HEK293 (cell line): ENCODE measurements around the gene DCTN4.

Experiments
- CTCF ChIA-PET: fragments of 350-600 bp; formaldehyde crosslinking; extraction: SDS; loops from one replicate; lab custom pipeline; 2021; ENCODE audit warnings: antibody characterized with exemption; lab: Yijun Ruan, JAX
- POLR2A ChIA-PET: fragments of 300-600 bp; formaldehyde crosslinking; extraction: SDS; loops from one replicate; lab custom pipeline; 2020; ENCODE audit warnings: antibody characterized with exemption, inconsistent platforms; lab: Yijun Ruan, JAX
- H3K27ac ChIP-seq: fragments of 200-500 bp; sonication (Bioruptor generic); 2 replicates; pipeline ENCODE4 v1.5.1; 2014; ENCODE audit warnings: low read depth, low read length, control low read depth, inconsistent platforms; ENCODE audit errors: extremely low read depth
- H3K36me3 ChIP-seq, 2 experiments: fragments of 200-500 bp in 1 of 2; sonication (Bioruptor generic) in 1 of 2; 1 replicate in 1 of 2; 2 replicates in 1 of 2; pipeline ENCODE4 v1.5.1; 2014 to 2017; ENCODE audit warnings: inconsistent platforms in 2 of 2, low read length in 2 of 2; ENCODE audit not compliant: control insufficient read depth in 2 of 2, insufficient read depth in 1 of 2
- H3K4me1 ChIP-seq: fragments of 200-500 bp; sonication (Bioruptor generic); 2 replicates; pipeline ENCODE4 v1.5.1; 2014; ENCODE audit warnings: mild to moderate bottlenecking, low read length, inconsistent platforms; ENCODE audit not compliant: control insufficient read depth, insufficient read depth
- H3K4me3 ChIP-seq: 2 replicates; pipeline ENCODE4 v1.5.1; 2011; ENCODE audit warnings: low read depth, mild to moderate bottlenecking, control low read depth, low read length, moderate library complexity
- H3K9me3 ChIP-seq: fragments of 200-500 bp; sonication (Bioruptor generic); 2 replicates; pipeline ENCODE4 v1.5.1; 2014; ENCODE audit warnings: low read depth, low read length, inconsistent platforms; ENCODE audit not compliant: control insufficient read depth, insufficient read depth
- FEZF1 ChIP-seq: fragments of 450-650 bp; formaldehyde crosslinking; IDR thresholded peaks from 2 replicates; pipeline ENCODE4 v1.5.1; 2016; ENCODE audit warnings: missing biosample characterization, missing genetic modification characterization
- REPIN1 ChIP-seq: fragments of 450-650 bp; formaldehyde crosslinking; IDR thresholded peaks from 2 replicates; pipeline ENCODE4 v1.5.1; 2017; ENCODE audit warnings: missing biosample characterization, missing genetic modification characterization, low read depth
- ZNF10 ChIP-seq: fragments of 450-650 bp; formaldehyde crosslinking; IDR thresholded peaks from 2 replicates; pipeline ENCODE4 v1.5.1; 2017; ENCODE audit warnings: missing biosample characterization, missing genetic modification characterization
- ZNF146 ChIP-seq: fragments of 450-650 bp; formaldehyde crosslinking; IDR thresholded peaks from 2 replicates; pipeline ENCODE4 v1.5.1; 2016; ENCODE audit warnings: missing biosample characterization, missing genetic modification characterization
- ZNF184 ChIP-seq: fragments of 450-650 bp; IDR thresholded peaks from 2 replicates; pipeline ENCODE4 v1.5.1; 2018; ENCODE audit warnings: missing biosample characterization, mild to moderate bottlenecking, missing genetic modification characterization
- ZNF266 ChIP-seq: fragments of 450-650 bp; formaldehyde crosslinking; IDR thresholded peaks from 2 replicates; pipeline ENCODE4 v1.5.1; 2016; ENCODE audit warnings: missing biosample characterization, missing genetic modification characterization, low read depth
- ZNF366 ChIP-seq: fragments of 450-650 bp; formaldehyde crosslinking; conservative IDR thresholded peaks from 2 replicates; pipeline ENCODE4 v1.5.1; 2016; ENCODE audit warnings: missing biosample characterization, missing genetic modification characterization
- ZNF404 ChIP-seq: fragments of 450-650 bp; formaldehyde crosslinking; IDR thresholded peaks from 2 replicates; pipeline ENCODE4 v1.5.1; 2017; ENCODE audit warnings: missing biosample characterization, missing genetic modification characterization
- ZNF423 ChIP-seq: fragments of 450-650 bp; formaldehyde crosslinking; IDR thresholded peaks from 2 replicates; pipeline ENCODE4 v1.5.1; 2016; ENCODE audit warnings: missing biosample characterization, missing genetic modification characterization
- ZNF426 ChIP-seq: fragments of 450-650 bp; formaldehyde crosslinking; IDR thresholded peaks from 2 replicates; pipeline ENCODE4 v1.5.1; 2017; ENCODE audit warnings: missing biosample characterization, missing genetic modification characterization, mild to moderate bottlenecking, inconsistent platforms, moderate library complexity
- ZNF510 ChIP-seq: fragments of 450-650 bp; formaldehyde crosslinking; IDR thresholded peaks from 2 replicates; pipeline ENCODE4 v1.5.1; 2018; ENCODE audit warnings: mild to moderate bottlenecking, missing genetic modification characterization, missing biosample characterization; ENCODE audit not compliant: insufficient replicate concordance
- ZNF629 ChIP-seq: fragments of 450-650 bp; formaldehyde crosslinking; IDR thresholded peaks from 2 replicates; pipeline ENCODE4 v1.5.1; 2017; ENCODE audit warnings: missing biosample characterization, missing genetic modification characterization
- ZNF768 ChIP-seq: fragments of 450-650 bp; formaldehyde crosslinking; IDR thresholded peaks from 2 replicates; pipeline ENCODE4 v1.5.1; 2018; ENCODE audit warnings: missing biosample characterization, mild to moderate bottlenecking, missing genetic modification characterization
- ZNF843 ChIP-seq: fragments of 450-650 bp; formaldehyde crosslinking; IDR thresholded peaks from 2 replicates; pipeline ENCODE4 v1.5.1; 2016; ENCODE audit warnings: missing biosample characterization, missing genetic modification characterization
- TF ChIP-seq, protein P1 (sequence below): fragments of 450-650 bp; formaldehyde crosslinking; IDR thresholded peaks from 2 replicates; pipeline ENCODE4 v1.5.1; 2016; ENCODE audit warnings: missing biosample characterization, missing genetic modification characterization
- TF ChIP-seq, protein P2 (sequence below): fragments of 450-650 bp; formaldehyde crosslinking; IDR thresholded peaks from 2 replicates; pipeline ENCODE4 v1.5.1; 2016; ENCODE audit warnings: missing biosample characterization, missing genetic modification characterization

DCTN4 gene

GRCh38 chr5:150738862-150739261 lies 20.0 kb downstream of the DCTN4 start (continued):
- TF ChIP-seq ZNF184 (tag by site-specific recombination): no peak
- no peak for TF ChIP-seq ZNF510
- TF ChIP-seq ZNF146: no peak
- no peak for TF ChIP-seq ZNF366 (tag by site-specific recombination)
- TF ChIP-seq, protein P1, sequence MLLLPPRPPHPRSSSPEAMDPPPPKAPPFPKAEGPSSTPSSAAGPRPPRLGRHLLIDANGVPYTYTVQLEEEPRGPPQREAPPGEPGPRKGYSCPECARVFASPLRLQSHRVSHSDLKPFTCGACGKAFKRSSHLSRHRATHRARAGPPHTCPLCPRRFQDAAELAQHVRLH (tag by site-specific recombination): no peak
- TF ChIP-seq ZNF423: no peak
- no peak for TF ChIP-seq ZNF843 (tag by site-specific recombination)
- no peak for TF ChIP-seq ZNF629
- TF ChIP-seq ZNF426 (tag by site-specific recombination): no peak
- TF ChIP-seq ZNF768 (tag by site-specific recombination): no peak

GRCh38 chr5:150734579-150735384 lies 24.0 kb downstream of the DCTN4 start:
- H3K27ac ChIP-seq: no peak overlapping the region
- CTCF ChIA-PET: interaction anchor here (0.6 to 2.7 kb wide), 4 partner anchors 17 to 378 kb away, joined by 3 to 6 read pairs (median 4); no protein-coding TSS in a partner anchor

GRCh38 chr5:150731669-150732242 lies 27.1 kb downstream of the DCTN4 start:
- CTCF ChIA-PET: interaction anchor here (0.7 to 0.8 kb wide), 2 partner anchors 9 to 428 kb away, joined by 3 to 4 read pairs; no protein-coding TSS in a partner anchor
- H3K27ac ChIP-seq: no peak overlapping the region
- H3K4me1 ChIP-seq: no peaks in the 10 kb centered on the region
- no peak for TF ChIP-seq ZNF404 (tag by site-specific recombination)
- TF ChIP-seq, protein P2, sequence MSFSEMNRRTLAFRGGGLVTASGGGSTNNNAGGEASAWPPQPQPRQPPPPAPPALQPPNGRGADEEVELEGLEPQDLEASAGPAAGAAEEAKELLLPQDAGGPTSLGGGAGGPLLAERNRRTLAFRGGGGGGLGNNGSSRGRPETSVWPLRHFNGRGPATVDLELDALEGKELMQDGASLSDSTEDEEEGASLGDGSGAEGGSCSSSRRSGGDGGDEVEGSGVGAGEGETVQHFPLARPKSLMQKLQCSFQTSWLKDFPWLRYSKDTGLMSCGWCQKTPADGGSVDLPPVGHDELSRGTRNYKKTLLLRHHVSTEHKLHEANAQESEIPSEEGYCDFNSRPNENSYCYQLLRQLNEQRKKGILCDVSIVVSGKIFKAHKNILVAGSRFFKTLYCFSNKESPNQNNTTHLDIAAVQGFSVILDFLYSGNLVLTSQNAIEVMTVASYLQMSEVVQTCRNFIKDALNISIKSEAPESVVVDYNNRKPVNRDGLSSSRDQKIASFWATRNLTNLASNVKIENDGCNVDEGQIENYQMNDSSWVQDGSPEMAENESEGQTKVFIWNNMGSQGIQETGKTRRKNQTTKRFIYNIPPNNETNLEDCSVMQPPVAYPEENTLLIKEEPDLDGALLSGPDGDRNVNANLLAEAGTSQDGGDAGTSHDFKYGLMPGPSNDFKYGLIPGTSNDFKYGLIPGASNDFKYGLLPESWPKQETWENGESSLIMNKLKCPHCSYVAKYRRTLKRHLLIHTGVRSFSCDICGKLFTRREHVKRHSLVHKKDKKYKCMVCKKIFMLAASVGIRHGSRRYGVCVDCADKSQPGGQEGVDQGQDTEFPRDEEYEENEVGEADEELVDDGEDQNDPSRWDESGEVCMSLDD (tag by site-specific recombination): no peak
- TF ChIP-seq, protein P1 (tag by site-specific recombination): no peak
- TF ChIP-seq ZNF266: no peak
- no peak for TF ChIP-seq REPIN1 (tag by site-specific recombination)
- TF ChIP-seq, all 188 proteins: peak for 0
- H3K36me3 ChIP-seq: peaks cover 46 to 81% of the 10 kb centered on the region in 2 experiments
- POLR2A ChIA-PET: interaction anchor here (1.1 kb wide), 2 partner anchors 26 to 31 kb away, joined by 3 to 4 read pairs; partner anchors contain the start of gene RBM22
- H3K9me3 ChIP-seq: no peaks in the 10 kb centered on the region; the same call in 1 of the 2 replicates
- no peak overlapping the region for H3K4me3 ChIP-seq

More at GRCh38 chr5:150734579-150735384, 24.0 kb downstream of the DCTN4 start:
- POLR2A ChIA-PET: no interaction called here
- TF ChIP-seq FEZF1 (peak; percentile 12; the same call in 1 of the 2 replicates), ZNF10 (tag by site-specific recombination) (no peak)
- Histone ChIP-seq H3K4me1 (no peaks in the 10 kb centered on the region), H3K36me3 (peaks cover 37 to 63% of the 10 kb centered on the region in 2 experiments), H3K4me3 (no peak overlapping the region), H3K9me3 (no peaks in the 10 kb centered on the region; the same call in 1 of the 2 replicates)
